ENCODE data around the gene AKAP5. TPM values are rescaled to one million over a fixed set of nuclear protein-coding genes. Genes with fewer than 3 reads are reported as not detected.

AKAP5 gene
- total RNA-seq, 4 donors from 2014 or later, result 0.08 to 0.56 (median 0.34) TPM

DNA sequence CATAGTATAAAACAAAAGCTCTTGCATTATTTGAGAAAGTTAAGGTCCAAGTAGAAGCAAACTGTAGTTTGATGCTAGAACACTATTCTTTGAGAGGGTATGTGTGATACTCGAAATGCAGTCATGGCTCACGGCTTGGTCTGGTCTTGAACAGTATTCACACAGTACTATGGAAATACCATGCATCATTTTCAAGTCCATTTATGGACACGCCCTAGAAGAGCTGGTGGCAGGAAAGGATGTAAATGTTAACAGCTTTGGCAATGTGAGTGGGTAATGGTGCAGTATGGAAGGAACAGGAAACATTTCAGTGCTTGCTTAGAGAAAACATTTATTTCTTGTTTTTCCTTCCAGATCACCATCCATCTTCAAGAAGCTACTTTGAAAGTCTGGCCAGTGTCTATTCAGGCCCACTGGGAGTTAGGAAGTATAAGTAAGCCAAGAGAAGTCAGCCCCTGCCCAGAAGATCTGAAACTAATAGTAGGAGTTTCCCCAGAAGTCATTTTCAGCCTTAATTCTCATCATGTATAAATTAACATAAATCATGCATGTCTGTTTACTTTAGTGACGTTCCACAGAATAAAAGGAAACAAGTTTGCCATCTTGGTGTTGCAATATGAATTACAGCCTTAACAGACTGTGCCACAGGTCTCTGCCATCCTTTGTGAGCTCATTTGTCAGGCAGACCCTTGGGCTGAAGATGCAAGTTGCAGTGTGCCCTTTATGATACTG is 5.7 kb upstream of the AKAP5 start:
- no peak overlapping the region for H3K4me3 ChIP-seq
- H3K27ac ChIP-seq, result no peak overlapping the region
- no peak for DNase-seq (ENCODE audit: low spot score in 2 of 2)
- TF ChIP-seq EP300 (IDR thresholded peaks at IDR 0.05), result no peak
- no peak for TF ChIP-seq POLR2AphosphoS5 (IDR thresholded peaks at IDR 0.05)
- TF ChIP-seq, protein P1, sequence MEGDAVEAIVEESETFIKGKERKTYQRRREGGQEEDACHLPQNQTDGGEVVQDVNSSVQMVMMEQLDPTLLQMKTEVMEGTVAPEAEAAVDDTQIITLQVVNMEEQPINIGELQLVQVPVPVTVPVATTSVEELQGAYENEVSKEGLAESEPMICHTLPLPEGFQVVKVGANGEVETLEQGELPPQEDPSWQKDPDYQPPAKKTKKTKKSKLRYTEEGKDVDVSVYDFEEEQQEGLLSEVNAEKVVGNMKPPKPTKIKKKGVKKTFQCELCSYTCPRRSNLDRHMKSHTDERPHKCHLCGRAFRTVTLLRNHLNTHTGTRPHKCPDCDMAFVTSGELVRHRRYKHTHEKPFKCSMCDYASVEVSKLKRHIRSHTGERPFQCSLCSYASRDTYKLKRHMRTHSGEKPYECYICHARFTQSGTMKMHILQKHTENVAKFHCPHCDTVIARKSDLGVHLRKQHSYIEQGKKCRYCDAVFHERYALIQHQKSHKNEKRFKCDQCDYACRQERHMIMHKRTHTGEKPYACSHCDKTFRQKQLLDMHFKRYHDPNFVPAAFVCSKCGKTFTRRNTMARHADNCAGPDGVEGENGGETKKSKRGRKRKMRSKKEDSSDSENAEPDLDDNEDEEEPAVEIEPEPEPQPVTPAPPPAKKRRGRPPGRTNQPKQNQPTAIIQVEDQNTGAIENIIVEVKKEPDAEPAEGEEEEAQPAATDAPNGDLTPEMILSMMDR (IDR thresholded peaks at IDR 0.05), result no peak
- TF ChIP-seq POLR2A (IDR thresholded peaks at IDR 0.05), result no peak
- peaks cover 3% of the 10 kb centered on the region for H3K4me1 ChIP-seq
- H3K36me3 ChIP-seq, result peaks cover 20% of the 10 kb centered on the region
- H3K9me3 ChIP-seq, result no peaks in the 10 kb centered on the region
- H3K27me3 ChIP-seq, result no peaks in the 10 kb centered on the region
- WGBS, result 73% methylated on average over 4 of the region's 4 CpGs

- TF ChIP-seq POLR2AphosphoS5 (IDR thresholded peaks at IDR 0.05), result no peak
- TF ChIP-seq, protein P1 (IDR thresholded peaks at IDR 0.05), result no peak
- no peak for TF ChIP-seq POLR2A (IDR thresholded peaks at IDR 0.05)
- TF ChIP-seq EP300 (IDR thresholded peaks at IDR 0.05), result no peak
- Histone ChIP-seq H3K27me3 (no peaks in the 10 kb centered on the region), H3K27ac (no peak overlapping the region), H3K9me3 (no peaks in the 10 kb centered on the region), H3K4me1 (peaks cover 13% of the 10 kb centered on the region), H3K4me3 (no peak overlapping the region), H3K36me3 (peaks cover 3% of the 10 kb centered on the region)
- 85% methylated on average over 3 of the region's 3 CpGs for WGBS
- no peak for DNase-seq (ENCODE audit: low spot score in 2 of 2)
Measured at GRCh38 chr14:64461221-64461620, 4.1 kb upstream of the AKAP5 start.

- no peaks in the 10 kb centered on the region for H3K27me3 ChIP-seq
- H3K27ac ChIP-seq, result no peak overlapping the region
- no peaks in the 10 kb centered on the region for H3K9me3 ChIP-seq
- 96% methylated on average over 2 of the region's 2 CpGs for WGBS
- no peaks in the 10 kb centered on the region for H3K36me3 ChIP-seq
- no peak for DNase-seq (ENCODE audit: low spot score in 2 of 2)
- no peak overlapping the region for H3K4me3 ChIP-seq
- no peak for TF ChIP-seq POLR2AphosphoS5 (IDR thresholded peaks at IDR 0.05)
- TF ChIP-seq POLR2A (IDR thresholded peaks at IDR 0.05), result no peak
- TF ChIP-seq, protein P1 (IDR thresholded peaks at IDR 0.05), result no peak
- no peak for TF ChIP-seq EP300 (IDR thresholded peaks at IDR 0.05)
- H3K4me1 ChIP-seq, result peaks cover 13% of the 10 kb centered on the region
Measured at GRCh38 chr14:64463195-64463594, 2.1 kb upstream of the AKAP5 start.

DNA sequence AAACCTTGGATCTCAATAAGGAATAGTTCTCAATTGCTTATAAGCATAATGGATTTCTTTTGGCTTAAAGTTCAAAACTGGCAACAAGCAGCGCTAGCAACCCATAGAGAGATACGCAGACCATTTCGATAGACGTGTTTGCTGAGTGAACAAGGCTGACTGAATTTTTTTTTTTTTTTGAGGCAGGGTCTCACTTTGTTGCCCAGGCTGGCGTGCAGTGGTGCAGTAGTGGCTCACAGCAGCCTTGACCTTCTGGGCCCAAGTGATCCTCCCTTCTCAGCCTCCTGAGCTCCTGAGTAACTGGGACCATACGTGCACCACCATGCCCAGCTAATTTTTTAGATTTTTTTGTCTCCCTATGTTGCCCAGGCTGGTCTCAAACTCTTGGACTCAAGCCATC is 1.4 kb upstream of the AKAP5 start:
- no peaks in the 10 kb centered on the region for H3K36me3 ChIP-seq
- WGBS, result 91% methylated on average over 6 of the region's 6 CpGs
- H3K4me3 ChIP-seq, result no peak overlapping the region
- no peaks in the 10 kb centered on the region for H3K27me3 ChIP-seq
- DNase-seq (ENCODE audit: low spot score in 2 of 2), result no peak
- no peak for TF ChIP-seq POLR2A (IDR thresholded peaks at IDR 0.05)
- TF ChIP-seq EP300 (IDR thresholded peaks at IDR 0.05), result no peak
- TF ChIP-seq, protein P1 (IDR thresholded peaks at IDR 0.05), result no peak
- no peak for TF ChIP-seq POLR2AphosphoS5 (IDR thresholded peaks at IDR 0.05)
- H3K4me1 ChIP-seq, result peaks cover 13% of the 10 kb centered on the region
- H3K9me3 ChIP-seq, result no peaks in the 10 kb centered on the region
- H3K27ac ChIP-seq, result no peak overlapping the region

DNA sequence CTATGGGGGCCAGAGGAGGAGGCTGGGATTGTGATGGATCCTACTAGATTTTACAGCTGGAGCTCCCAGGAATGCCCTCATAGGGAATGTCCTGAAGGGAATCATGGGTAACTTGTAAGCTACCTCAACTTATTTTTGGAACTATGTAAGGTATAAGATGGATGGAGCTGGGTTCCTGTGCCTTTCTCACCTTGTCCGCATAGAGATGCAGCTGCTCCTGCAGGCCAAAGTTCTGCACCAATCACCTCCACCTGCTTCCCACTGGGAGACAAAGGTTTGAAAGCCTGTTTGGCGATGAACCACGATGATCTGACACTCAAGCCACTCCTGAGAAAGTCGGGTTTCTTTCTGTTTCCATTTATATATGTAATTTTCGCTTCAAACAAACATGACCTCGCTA is 648 bp upstream of the AKAP5 start:
- H3K9me3 ChIP-seq, result no peaks in the 10 kb centered on the region
- no peaks in the 10 kb centered on the region for H3K36me3 ChIP-seq
- no peak for DNase-seq (ENCODE audit: low spot score in 2 of 2)
- H3K4me3 ChIP-seq, result peak overlapping the region; percentile 79
- peaks cover 13% of the 10 kb centered on the region for H3K4me1 ChIP-seq
- no peaks in the 10 kb centered on the region for H3K27me3 ChIP-seq
- WGBS, result 18% methylated on average over 6 of the region's 6 CpGs
- no peak overlapping the region for H3K27ac ChIP-seq
- TF ChIP-seq POLR2A (IDR thresholded peaks at IDR 0.05) (no peak), POLR2AphosphoS5 (IDR thresholded peaks at IDR 0.05) (no peak), EP300 (IDR thresholded peaks at IDR 0.05) (no peak)
- TF ChIP-seq, protein P1 (IDR thresholded peaks at IDR 0.05), result no peak

All from suprapubic skin (tissue), 4 donors.